Activated CD4-positive, alpha-beta T cell treated with anti-CD3 and anti-CD28 coated beads for 36 hours (primary cell): ENCODE measurements around the gene RPH3AL. TPM values are rescaled to one million over a fixed set of nuclear protein-coding genes. Genes with fewer than 3 reads are reported as not detected.

ENCODE experiments used
- ATAC-seq: fragments of 200-7000 bp; cut with Tn5 transposase; one replicate; pipeline ENCODE4 v1.10.0; 2021; ENCODE audit warnings: mild to moderate bottlenecking, moderate library complexity
- CTCF ChIA-PET: fragments of 350-600 bp; sonication (Branson Sonifier 250); formaldehyde crosslinking; loops from one replicate; lab custom pipeline; 2021; ENCODE audit warnings: antibody characterized with exemption; lab: Charles Lee
- POLR2A ChIA-PET: fragments of 350-600 bp; sonication (Branson Sonifier 250); formaldehyde crosslinking; loops from one replicate; lab custom pipeline; 2021; ENCODE audit warnings: antibody characterized with exemption, inconsistent platforms; lab: Charles Lee
- DNase-seq: peaks from one replicate; pipeline ENCODE4 v3.0.0-alpha.2; 2020
- H3K27ac Mint-ChIP-seq: one replicate; pipeline ENCODE4 v1.8.0; 2021; ENCODE audit warnings: mixed read lengths
- H3K27me3 Mint-ChIP-seq: one replicate; pipeline ENCODE4 v1.8.0; 2021; ENCODE audit warnings: mixed read lengths
- H3K36me3 Mint-ChIP-seq: one replicate; pipeline ENCODE4 v1.8.0; 2021; ENCODE audit warnings: low read depth, mixed read lengths
- H3K4me1 Mint-ChIP-seq: one replicate; pipeline ENCODE4 v1.8.0; 2021; ENCODE audit warnings: mixed read lengths
- H3K4me3 Mint-ChIP-seq: one replicate; pipeline ENCODE4 v1.8.0; 2021; ENCODE audit warnings: mild to moderate bottlenecking, moderate library complexity, mixed read lengths
- H3K9me3 Mint-ChIP-seq: one replicate; pipeline ENCODE4 v1.8.0; 2021; ENCODE audit warnings: low read depth, mixed read lengths
- intact Hi-C, 2 experiments: fragments of 100-400 bp; cut with DNase I in 1 of 2; cut with micrococcal nuclease in 1 of 2; formaldehyde crosslinking; loops; one replicate each; pipeline versions ENCODE4 v1.14.2 to v1.15.1; 2022 to 2024; cut with DNase I, micrococcal nuclease
- total RNA-seq, 2 experiments: library from RNA; stranded (reverse); gene quantifications; one replicate each; pipeline ENCODE4 v1.2.3, GENCODE V29; 2021

Gene RPH3AL
- total RNA-seq, 2 experiments from 2014 or later: 1.4 to 2.0 TPM

DNA sequence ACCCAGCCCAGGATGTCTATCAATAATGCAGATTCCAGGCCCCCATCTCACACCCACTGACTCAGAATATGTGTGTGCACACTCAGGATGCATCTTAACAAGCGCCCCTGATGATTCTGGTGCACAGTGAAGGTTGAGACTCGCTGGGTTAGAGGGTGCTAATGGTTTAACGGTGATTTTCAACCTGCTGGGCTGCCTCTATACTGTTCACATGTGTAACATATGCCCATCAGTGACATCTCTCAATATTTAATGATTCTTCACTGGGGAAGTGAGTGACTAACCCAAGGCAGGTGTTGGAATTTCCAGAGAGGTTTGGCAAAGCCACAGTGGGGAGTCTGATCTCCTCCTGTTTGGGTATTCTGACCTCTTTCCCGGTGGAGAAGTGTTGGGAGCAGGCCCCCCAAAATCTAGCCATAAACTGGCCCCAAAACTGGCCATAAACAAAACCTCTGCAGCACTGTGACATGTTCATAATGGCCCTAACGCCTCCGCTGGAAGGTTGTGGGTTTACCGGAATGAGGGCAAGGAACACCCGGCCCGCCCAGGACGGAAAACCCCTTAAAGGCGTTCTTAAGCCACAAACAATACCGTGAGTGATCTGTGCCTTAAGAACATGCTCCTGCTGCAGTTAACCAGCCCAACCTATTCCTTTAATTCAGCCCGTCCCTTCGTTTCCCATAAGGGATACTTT, 167.0 kb downstream of the RPH3AL start:
- intact Hi-C loops: no loop called here
- peak; percentile 44 for DNase-seq
- no peaks in the 10 kb centered on the region for H3K36me3 Mint-ChIP-seq
- H3K9me3 Mint-ChIP-seq: no peaks in the 10 kb centered on the region
- POLR2A ChIA-PET: no interaction called here
- peaks cover 22% of the 10 kb centered on the region for H3K27me3 Mint-ChIP-seq
- H3K27ac Mint-ChIP-seq: no peak overlapping the region
- no peak overlapping the region for H3K4me3 Mint-ChIP-seq
- no peak for ATAC-seq
- CTCF ChIA-PET: no interaction called here
- H3K4me1 Mint-ChIP-seq: peaks cover 4% of the 10 kb centered on the region

GRCh38 chr17:183021-183420, 169.6 kb downstream of the RPH3AL start:
- DNase-seq (no peak), ATAC-seq (no peak)
- H3K36me3 Mint-ChIP-seq: no peaks in the 10 kb centered on the region
- intact Hi-C loops: no loop called here
- H3K27ac Mint-ChIP-seq: no peak overlapping the region
- peaks cover 4% of the 10 kb centered on the region for H3K4me1 Mint-ChIP-seq
- H3K27me3 Mint-ChIP-seq: peaks cover 30% of the 10 kb centered on the region
- H3K9me3 Mint-ChIP-seq: no peaks in the 10 kb centered on the region
- H3K4me3 Mint-ChIP-seq: no peak overlapping the region
- ChIA-PET CTCF (no interaction called here), POLR2A (no interaction called here)

DNA sequence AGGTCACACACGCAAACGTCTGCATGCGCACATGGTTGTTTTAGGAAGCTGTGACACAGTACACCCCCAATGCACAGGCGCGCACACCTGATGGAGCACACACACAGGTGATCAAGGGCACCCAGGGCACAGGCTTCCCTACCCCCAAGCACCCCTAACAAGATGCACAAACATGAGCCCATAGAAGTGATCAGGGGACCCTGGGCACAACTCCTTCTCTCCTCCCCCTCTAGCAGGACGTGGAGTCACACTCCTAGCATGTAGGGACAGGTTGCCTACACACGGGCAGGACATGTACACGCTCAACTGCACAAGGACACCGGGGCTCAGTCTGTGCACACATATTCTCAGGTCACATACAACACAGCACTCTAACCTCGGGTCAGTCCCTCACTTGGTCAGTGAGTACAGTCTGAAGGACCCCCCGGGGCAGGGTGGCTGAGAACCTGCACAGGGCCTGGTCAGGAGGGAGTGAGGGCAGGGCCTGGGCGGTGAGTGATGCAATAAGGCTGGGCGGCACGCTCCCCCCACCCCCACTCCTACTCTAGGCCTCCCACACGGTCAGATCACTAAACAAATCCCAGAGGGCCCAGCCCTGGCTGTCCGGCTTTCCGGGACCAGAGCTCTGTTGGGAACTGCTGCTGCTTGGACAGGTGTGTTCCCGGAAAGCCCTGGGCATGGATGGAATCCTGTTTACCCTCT, 170.4 kb downstream of the RPH3AL start:
- Mint-ChIP-seq H3K36me3 (no peaks in the 10 kb centered on the region), H3K4me1 (peaks cover 4% of the 10 kb centered on the region)

DNA sequence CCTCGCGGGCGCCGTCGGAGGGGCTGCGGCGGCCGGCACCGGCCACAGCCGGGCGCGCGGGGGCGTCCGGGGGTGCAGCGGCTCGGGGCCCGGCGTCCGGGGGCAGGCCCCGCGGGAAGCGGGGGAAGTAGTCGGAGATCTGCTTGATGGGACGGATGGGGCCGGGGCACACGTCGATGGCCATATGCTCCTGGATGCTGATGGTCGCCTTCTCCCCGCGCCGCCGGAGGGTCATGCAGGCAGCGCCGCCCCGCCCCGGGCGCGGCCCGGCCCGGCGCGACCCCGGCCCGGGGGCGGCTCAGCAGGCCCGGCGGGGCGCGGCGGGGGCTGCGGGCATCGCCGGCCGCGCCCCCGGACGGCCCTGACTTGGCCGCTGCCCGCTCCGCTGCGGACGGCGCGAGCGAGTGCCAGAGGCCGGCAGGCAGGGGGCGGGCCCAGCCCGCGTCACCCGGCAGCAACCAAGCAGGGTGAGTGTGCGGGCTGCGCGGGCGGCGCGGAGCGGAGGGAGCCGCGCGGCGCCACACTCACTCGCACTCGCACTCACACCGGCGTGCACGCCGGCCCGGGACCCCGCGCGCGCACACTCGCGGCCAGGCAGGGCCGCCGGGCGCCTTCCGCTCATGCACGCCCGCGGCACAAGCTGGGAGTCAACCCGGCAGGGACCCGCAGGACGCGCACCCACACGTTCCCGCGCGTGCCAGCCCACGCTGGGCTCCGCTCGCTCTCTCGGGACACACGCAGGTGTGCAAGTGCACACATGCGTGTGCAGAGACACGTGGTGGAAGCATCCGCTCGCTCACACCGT, 171.2 kb downstream of the RPH3AL start, which contains the start of gene DOC2B:
Gene DOC2B, minus strand, starts transcription at position 406 of the 805 bp plus-strand sequence. Its CDS starts 171 bp downstream, at position 235.
- ChIA-PET POLR2A (no interaction called here), CTCF (no interaction called here)
- peaks cover 31% of the 10 kb centered on the region for H3K27me3 Mint-ChIP-seq
- ATAC-seq: peak; percentile 58
- H3K27ac Mint-ChIP-seq: no peak within 1 kb of the TSS
- no peaks in the 10 kb centered on the region for H3K9me3 Mint-ChIP-seq
- DNase-seq: peak; percentile 45
- H3K4me1 Mint-ChIP-seq: peaks cover 4% of the 10 kb centered on the region
- H3K4me3 Mint-ChIP-seq: peak within 1 kb of the TSS; percentile 22
- no peaks in the 10 kb centered on the region for H3K36me3 Mint-ChIP-seq
- intact Hi-C loops: no loop called here

More for the DNA sequence above, 170.4 kb downstream of the RPH3AL start:
- no peak overlapping the region for H3K27ac Mint-ChIP-seq
- ATAC-seq: no peak
- POLR2A ChIA-PET: no interaction called here
- no peaks in the 10 kb centered on the region for H3K9me3 Mint-ChIP-seq
- H3K27me3 Mint-ChIP-seq: peaks cover 31% of the 10 kb centered on the region
- DNase-seq: no peak
- CTCF ChIA-PET: no interaction called here
- peak overlapping the region; percentile 22 for H3K4me3 Mint-ChIP-seq
- intact Hi-C loops: no loop called here

GRCh38 chr17:180381-181244, 172.0 kb downstream of the RPH3AL start:
- Mint-ChIP-seq H3K9me3 (no peaks in the 10 kb centered on the region), H3K27ac (no peak overlapping the region), H3K4me1 (peaks cover 2% of the 10 kb centered on the region), H3K4me3 (no peak overlapping the region), H3K36me3 (no peaks in the 10 kb centered on the region), H3K27me3 (peaks cover 31% of the 10 kb centered on the region)
- ATAC-seq (no peak), DNase-seq (no peak)
- POLR2A ChIA-PET: no interaction called here
- intact Hi-C loops: no loop called here
- CTCF ChIA-PET: no interaction called here

DNA sequence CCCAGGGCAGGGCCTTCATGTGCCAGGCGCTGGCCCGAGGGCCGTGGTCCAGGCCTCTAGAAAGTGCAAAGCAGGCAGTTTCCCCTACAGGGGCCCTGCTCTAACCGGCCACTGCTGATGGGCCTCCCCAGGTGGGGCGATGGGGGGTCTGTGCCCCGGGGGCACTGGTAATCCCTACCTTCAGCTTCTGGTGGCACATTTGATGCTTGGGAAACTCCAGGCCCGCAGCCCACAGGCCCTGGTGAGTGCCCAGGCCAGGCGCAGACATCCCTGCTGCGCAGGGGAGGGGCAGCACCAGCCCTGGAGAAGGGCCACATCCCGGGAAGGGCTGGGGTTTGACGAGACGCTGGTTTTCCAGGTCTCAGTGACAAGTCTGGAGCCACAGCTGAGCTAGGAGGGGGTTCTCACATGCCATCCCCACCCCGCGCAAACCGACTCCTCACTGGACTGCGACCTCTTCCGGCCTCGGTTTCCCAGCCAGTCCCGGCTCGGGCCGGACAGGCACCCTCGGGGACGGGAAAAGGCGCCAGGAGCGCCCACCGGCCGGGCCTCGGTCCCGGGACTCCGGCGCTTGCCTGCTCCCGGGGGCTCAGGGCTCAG, 172.7 kb downstream of the RPH3AL start:
- Mint-ChIP-seq H3K27ac (no peak overlapping the region), H3K9me3 (no peaks in the 10 kb centered on the region), H3K27me3 (peaks cover 31% of the 10 kb centered on the region), H3K4me3 (no peak overlapping the region), H3K4me1 (no peaks in the 10 kb centered on the region), H3K36me3 (no peaks in the 10 kb centered on the region)
- intact Hi-C loops: no loop called here
- ChIA-PET POLR2A (no interaction called here), CTCF (no interaction called here)
- ATAC-seq (no peak), DNase-seq (no peak)

DNA sequence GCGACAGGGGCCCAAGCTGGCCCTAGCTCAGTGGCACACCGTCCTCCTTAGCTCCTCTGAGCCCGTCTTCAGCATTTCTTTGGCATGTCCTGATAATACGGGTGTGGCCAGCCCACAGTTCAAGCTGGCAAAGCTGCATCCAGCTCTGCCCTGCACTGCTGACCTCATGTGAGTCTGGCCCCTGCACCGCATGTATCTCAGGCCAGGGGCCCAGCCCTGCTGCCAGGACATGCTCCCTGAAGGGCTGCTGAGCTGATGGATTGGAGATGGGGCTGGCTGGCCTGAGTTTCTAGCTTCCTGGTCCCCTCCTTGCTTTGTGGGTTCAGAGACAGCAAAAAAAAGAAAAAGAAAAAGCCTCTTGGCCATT, 173.6 kb downstream of the RPH3AL start:
- CTCF ChIA-PET: no interaction called here
- Mint-ChIP-seq H3K4me3 (no peak overlapping the region), H3K36me3 (no peaks in the 10 kb centered on the region), H3K9me3 (no peaks in the 10 kb centered on the region), H3K27ac (no peak overlapping the region), H3K27me3 (peaks cover 30% of the 10 kb centered on the region), H3K4me1 (no peaks in the 10 kb centered on the region)
- no peak for ATAC-seq
- POLR2A ChIA-PET: no interaction called here
- no peak for DNase-seq
- intact Hi-C loops: no loop called here

GRCh38 chr17:178292-179065, 174.1 kb downstream of the RPH3AL start:
- intact Hi-C loops: no loop called here
- H3K27ac Mint-ChIP-seq: no peak overlapping the region
- no peaks in the 10 kb centered on the region for H3K36me3 Mint-ChIP-seq
- H3K4me1 Mint-ChIP-seq: no peaks in the 10 kb centered on the region
- DNase-seq (no peak), ATAC-seq (no peak)
- H3K27me3 Mint-ChIP-seq: peaks cover 28% of the 10 kb centered on the region
- ChIA-PET POLR2A (no interaction called here), CTCF (no interaction called here)
- H3K4me3 Mint-ChIP-seq: no peak overlapping the region
- H3K9me3 Mint-ChIP-seq: no peaks in the 10 kb centered on the region

DNA sequence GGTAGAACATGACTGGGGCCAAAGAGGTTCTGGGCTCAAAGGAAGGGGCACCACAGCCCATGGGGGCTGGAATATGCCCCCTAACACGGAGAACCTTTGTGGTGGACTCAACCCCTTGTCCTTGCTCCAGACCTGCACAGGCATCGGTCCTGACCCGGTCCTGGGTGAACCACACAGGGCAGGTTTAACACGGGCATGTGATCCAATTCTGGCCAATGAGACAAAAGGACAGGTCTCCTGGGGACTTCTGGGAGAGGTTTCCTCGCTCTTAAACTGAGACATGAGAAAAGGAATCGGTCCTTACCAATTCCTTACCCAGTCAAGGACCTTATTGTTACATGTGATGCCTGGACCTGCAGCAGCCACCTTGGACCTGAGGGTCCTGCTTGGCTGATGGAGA, 174.8 kb downstream of the RPH3AL start:
- intact Hi-C loops: no loop called here
- ChIA-PET POLR2A (no interaction called here), CTCF (no interaction called here)
- H3K27ac Mint-ChIP-seq: no peak overlapping the region
- peaks cover 22% of the 10 kb centered on the region for H3K27me3 Mint-ChIP-seq
- H3K36me3 Mint-ChIP-seq: no peaks in the 10 kb centered on the region
- no peaks in the 10 kb centered on the region for H3K9me3 Mint-ChIP-seq
- ATAC-seq (no peak), DNase-seq (no peak)
- H3K4me1 Mint-ChIP-seq: no peaks in the 10 kb centered on the region
- no peak overlapping the region for H3K4me3 Mint-ChIP-seq

GRCh38 chr17:177155-177554, 175.5 kb downstream of the RPH3AL start:
- Mint-ChIP-seq H3K4me3 (no peak overlapping the region), H3K9me3 (no peaks in the 10 kb centered on the region), H3K36me3 (no peaks in the 10 kb centered on the region), H3K27ac (no peak overlapping the region), H3K27me3 (peaks cover 17% of the 10 kb centered on the region), H3K4me1 (no peaks in the 10 kb centered on the region)
- ChIA-PET POLR2A (no interaction called here), CTCF (no interaction called here)
- no peak for DNase-seq
- no peak for ATAC-seq
- intact Hi-C loops: no loop called here
